SK-N-SH treated with all-trans-retinoic acid at 6 μM for 48 hours (cell line): Measurements from ENCODE around the gene CHEK1.

Source experiments
- GLIS3 ChIP-seq: fragments of 250-450 bp; sonication (Bioruptor Pico); IDR thresholded peaks from 2 replicates; pipeline ENCODE4 v1.5.0; 2020; ENCODE audit warnings: mild to moderate bottlenecking, moderate library complexity
- OSR1 ChIP-seq: fragments of 250-450 bp; sonication (Bioruptor Pico); IDR thresholded peaks from 2 replicates; pipeline ENCODE4 v1.8.0; 2022; ENCODE audit warnings: moderate library complexity, mild to moderate bottlenecking, inconsistent platforms
- SNAI2 ChIP-seq: fragments of 250-450 bp; sonication (Bioruptor Pico); IDR thresholded peaks from 2 replicates; pipeline ENCODE4 v1.5.0; 2020; ENCODE audit warnings: mild to moderate bottlenecking, moderate library complexity
- ZC3H10 ChIP-seq: fragments of 250-450 bp; sonication (Bioruptor Pico); IDR thresholded peaks from 2 replicates; pipeline ENCODE4 v1.5.1; 2021; ENCODE audit warnings: mild to moderate bottlenecking, moderate library complexity
- TF ChIP-seq, protein P1 (sequence below): fragments of 250-450 bp; sonication (Bioruptor Pico); IDR thresholded peaks from 2 replicates; pipeline ENCODE4 v1.8.0; 2021; ENCODE audit warnings: low read depth, mild to moderate bottlenecking, moderate library complexity, borderline replicate concordance
- TF ChIP-seq, protein P2 (sequence below): fragments of 250-450 bp; sonication (Bioruptor Pico); IDR thresholded peaks from 2 replicates; pipeline ENCODE4 v1.5.1; 2021; ENCODE audit warnings: mild to moderate bottlenecking, moderate library complexity

DNA sequence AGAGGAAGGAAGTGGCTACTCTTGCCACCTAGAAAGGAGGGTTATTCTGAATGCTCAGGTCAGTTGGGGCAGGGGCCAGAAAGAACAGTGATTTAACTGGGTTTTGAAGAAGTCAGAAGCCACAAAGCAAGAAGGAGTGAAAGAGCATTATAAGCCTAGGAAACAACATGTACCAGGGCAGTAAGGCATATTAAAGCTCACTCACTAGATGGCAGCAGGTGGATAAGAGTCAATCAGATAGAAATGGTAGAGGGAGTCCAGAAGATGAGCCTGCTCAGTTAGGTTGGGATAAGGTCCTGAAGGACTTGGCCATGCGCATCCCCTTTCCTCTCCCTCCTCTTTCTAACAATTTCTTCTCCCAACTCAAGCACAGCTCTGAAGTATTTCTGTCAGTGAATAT, 99.2 kb downstream of the CHEK1 start:
- TF ChIP-seq SNAI2 (CRISPR knock-in tag) (no peak), GLIS3 (no peak), OSR1 (CRISPR knock-in tag) (no peak), ZC3H10 (CRISPR knock-in tag) (no peak)
- TF ChIP-seq, protein P1, sequence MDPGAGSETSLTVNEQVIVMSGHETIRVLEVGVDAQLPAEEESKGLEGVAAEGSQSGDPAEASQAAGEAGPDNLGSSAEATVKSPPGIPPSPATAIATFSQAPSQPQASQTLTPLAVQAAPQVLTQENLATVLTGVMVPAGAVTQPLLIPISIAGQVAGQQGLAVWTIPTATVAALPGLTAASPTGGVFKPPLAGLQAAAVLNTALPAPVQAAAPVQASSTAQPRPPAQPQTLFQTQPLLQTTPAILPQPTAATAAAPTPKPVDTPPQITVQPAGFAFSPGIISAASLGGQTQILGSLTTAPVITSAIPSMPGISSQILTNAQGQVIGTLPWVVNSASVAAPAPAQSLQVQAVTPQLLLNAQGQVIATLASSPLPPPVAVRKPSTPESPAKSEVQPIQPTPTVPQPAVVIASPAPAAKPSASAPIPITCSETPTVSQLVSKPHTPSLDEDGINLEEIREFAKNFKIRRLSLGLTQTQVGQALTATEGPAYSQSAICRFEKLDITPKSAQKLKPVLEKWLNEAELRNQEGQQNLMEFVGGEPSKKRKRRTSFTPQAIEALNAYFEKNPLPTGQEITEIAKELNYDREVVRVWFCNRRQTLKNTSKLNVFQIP: no peak
- TF ChIP-seq, protein P2, sequence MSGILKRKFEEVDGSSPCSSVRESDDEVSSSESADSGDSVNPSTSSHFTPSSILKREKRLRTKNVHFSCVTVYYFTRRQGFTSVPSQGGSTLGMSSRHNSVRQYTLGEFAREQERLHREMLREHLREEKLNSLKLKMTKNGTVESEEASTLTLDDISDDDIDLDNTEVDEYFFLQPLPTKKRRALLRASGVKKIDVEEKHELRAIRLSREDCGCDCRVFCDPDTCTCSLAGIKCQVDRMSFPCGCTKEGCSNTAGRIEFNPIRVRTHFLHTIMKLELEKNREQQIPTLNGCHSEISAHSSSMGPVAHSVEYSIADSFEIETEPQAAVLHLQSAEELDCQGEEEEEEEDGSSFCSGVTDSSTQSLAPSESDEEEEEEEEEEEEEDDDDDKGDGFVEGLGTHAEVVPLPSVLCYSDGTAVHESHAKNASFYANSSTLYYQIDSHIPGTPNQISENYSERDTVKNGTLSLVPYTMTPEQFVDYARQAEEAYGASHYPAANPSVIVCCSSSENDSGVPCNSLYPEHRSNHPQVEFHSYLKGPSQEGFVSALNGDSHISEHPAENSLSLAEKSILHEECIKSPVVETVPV (CRISPR knock-in tag): no peak
